ENCODE results near the gene LMO1.

Gene LMO1

GRCh38 chr11:8235925-8236324, 27.8 kb downstream of the LMO1 start:
- H3K4me3 ChIP-seq (ENCODE audit: low read length), result no peak overlapping the region
- DNase-seq (ENCODE audit: low read depth), result no peak
- no peak for TF ChIP-seq CTCF (conservative IDR thresholded peaks at IDR 0.05; ENCODE audit: low read depth, low read length)

GRCh38 chr11:8234910-8235309, 28.8 kb downstream of the LMO1 start:
- H3K4me3 ChIP-seq (ENCODE audit: low read length), result no peak overlapping the region
- DNase-seq (ENCODE audit: low read depth), result no peak
- TF ChIP-seq CTCF (conservative IDR thresholded peaks at IDR 0.05; ENCODE audit: low read depth, low read length), result no peak

- TF ChIP-seq CTCF (conservative IDR thresholded peaks at IDR 0.05; ENCODE audit: low read depth, low read length), result peak; percentile 34
- no peak overlapping the region for H3K4me3 ChIP-seq (ENCODE audit: low read length)
- DNase-seq (ENCODE audit: low read depth), result no peak
Observed at GRCh38 chr11:8234425-8234821, 29.3 kb downstream of the LMO1 start.

GRCh38 chr11:8233691-8234424, 29.8 kb downstream of the LMO1 start:
- H3K4me3 ChIP-seq (ENCODE audit: low read length), result no peak overlapping the region
- TF ChIP-seq CTCF (conservative IDR thresholded peaks at IDR 0.05; ENCODE audit: low read depth, low read length), result no peak
- peak; percentile 53 for DNase-seq (ENCODE audit: low read depth)

GRCh38 chr11:8232849-8233606, 30.6 kb downstream of the LMO1 start:
- no peak for DNase-seq (ENCODE audit: low read depth)
- H3K4me3 ChIP-seq (ENCODE audit: low read length), result no peak overlapping the region
- TF ChIP-seq CTCF (conservative IDR thresholded peaks at IDR 0.05; ENCODE audit: low read depth, low read length), result no peak

- TF ChIP-seq CTCF (conservative IDR thresholded peaks at IDR 0.05; ENCODE audit: low read depth, low read length), result no peak
- no peak for DNase-seq (ENCODE audit: low read depth)
Observed at GRCh38 chr11:8232414-8232813, 31.3 kb downstream of the LMO1 start.

GRCh38 chr11:8231979-8232378, 31.7 kb downstream of the LMO1 start:
- no peak overlapping the region for H3K4me3 ChIP-seq (ENCODE audit: low read length)
- no peak for DNase-seq (ENCODE audit: low read depth)
- no peak for TF ChIP-seq CTCF (conservative IDR thresholded peaks at IDR 0.05; ENCODE audit: low read depth, low read length)

More at GRCh38 chr11:8232414-8232813, 31.3 kb downstream of the LMO1 start:
- no peak overlapping the region for H3K4me3 ChIP-seq (ENCODE audit: low read length)
